GM12878 (cell line): ENCODE data around the gene POLK. TPM values are rescaled to one million over a fixed set of nuclear protein-coding genes. Genes with fewer than 3 reads are reported as not detected.

Experiments
- ATAC-seq: fragments of 200-7000 bp; cut with Tn5 transposase; 3 replicates; pipeline ENCODE4 v1.9.1; 2020; ENCODE audit warnings: mild to moderate bottlenecking, moderate library complexity
- BruUV-seq: library from RNA; stranded (reverse); fragments of 400-500 nt; replicated peaks from 2 replicates; lab custom pipeline; 2021; lab: Mats Ljungman, UMichigan
- CTCF ChIA-PET: fragments of 300-600 bp; sonication (Branson Sonifier 250); formaldehyde crosslinking; extraction: SDS; loops from one replicate; lab custom pipeline; 2021; ENCODE audit warnings: inconsistent platforms; lab: Yijun Ruan, JAX
- POLR2A ChIA-PET: fragments of 350-600 bp; formaldehyde crosslinking; extraction: SDS; loops from one replicate; lab custom pipeline; 2021; ENCODE audit warnings: inconsistent platforms; lab: Charles Lee
- RAD21 ChIA-PET: fragments of 300-600 bp; sonication (Branson Sonifier 250); formaldehyde crosslinking; loops from one replicate; lab custom pipeline; 2023; ENCODE audit warnings: antibody characterized with exemption; ENCODE audit not compliant: unreplicated experiment; lab: Charles Lee
- SMC1A ChIA-PET: fragments of 300-600 bp; sonication (Branson Sonifier 250); formaldehyde crosslinking; loops from one replicate; lab custom pipeline; 2023; ENCODE audit not compliant: unreplicated experiment, uncharacterized antibody; lab: Charles Lee
- DNase-seq: peaks from one replicate; pipeline ENCODE4 v3.0.0-alpha.2; 2011; ENCODE audit warnings: low read depth, low spot score
- FAIRE-seq: peaks from 3 replicates; lab custom pipeline; 2011; peaks lifted over from hg19 to GRCh38; lab: Jason Lieb, UNC
- H2AFZ ChIP-seq: 2 replicates; pipeline ENCODE4 v1.6.0; 2011; ENCODE audit warnings: low read depth, low read length, control low read depth; ENCODE audit not compliant: control insufficient read depth
- H3K27ac ChIP-seq: 2 replicates; pipeline ENCODE4 v1.5.1; 2011; ENCODE audit warnings: control low read depth; ENCODE audit not compliant: control insufficient read depth, insufficient read depth
- H3K27me3 ChIP-seq, 2 experiments: replicated peaks in 1 of 2; 2 replicates each; pipeline versions ENCODE4 v1.6.0 to v1.6.1; 2011; ENCODE audit warnings: low read length in 1 of 2; ENCODE audit not compliant: control insufficient read depth in 2 of 2, insufficient read depth in 2 of 2
- H3K36me3 ChIP-seq, 2 experiments: 2 replicates each; pipeline ENCODE4 v1.5.1; 2011; ENCODE audit warnings: low read length in 1 of 2; ENCODE audit not compliant: control insufficient read depth in 2 of 2, insufficient read depth in 2 of 2
- H3K4me1 ChIP-seq: 2 replicates; pipeline ENCODE4 v1.6.1; 2011; ENCODE audit warnings: mild to moderate bottlenecking, low read length, moderate library complexity, mixed read lengths; ENCODE audit not compliant: control insufficient read depth, insufficient read depth
- H3K4me2 ChIP-seq: 2 replicates; pipeline ENCODE4 v1.6.0; 2011; ENCODE audit warnings: control low read depth; ENCODE audit not compliant: control insufficient read depth, insufficient read depth
- H3K4me3 ChIP-seq: fragments of 200-600 bp; sonication (generic); 2 replicates; pipeline ENCODE4 v1.5.1; 2016
- H3K79me2 ChIP-seq: 2 replicates; pipeline ENCODE4 v1.6.0; 2011; ENCODE audit warnings: low read length; ENCODE audit not compliant: control insufficient read depth, insufficient read depth
- H3K9ac ChIP-seq: 2 replicates; pipeline ENCODE4 v1.8.0; 2011; ENCODE audit warnings: low read length, control low read depth, mixed read lengths; ENCODE audit not compliant: control insufficient read depth, insufficient read depth
- H3K9me3 ChIP-seq: replicated peaks from 3 replicates; pipeline ENCODE4 v1.5.1; 2011; ENCODE audit warnings: mild to moderate bottlenecking, low read length; ENCODE audit not compliant: control insufficient read depth, insufficient read depth
- H4K20me1 ChIP-seq: 2 replicates; pipeline ENCODE4 v1.6.0; 2011; ENCODE audit not compliant: control insufficient read depth, insufficient read depth
- BHLHE40 ChIP-seq, 2 experiments: fragments of 450-650 bp in 1 of 2; IDR thresholded peaks; 2 replicates each; pipeline ENCODE4 v1.6.1; 2011 to 2017; ENCODE audit warnings: low read depth in 2 of 2, borderline replicate concordance in 1 of 2, improper control_type of control experiment in 1 of 2, low read length in 1 of 2, mild to moderate bottlenecking in 1 of 2
- CEBPB ChIP-seq, 2 experiments: fragments of 150-350 bp in 1 of 2; IDR thresholded peaks; 2 replicates each; pipeline ENCODE4 v1.6.1; 2012 to 2014; ENCODE audit warnings: low read depth in 2 of 2, low read length in 2 of 2, borderline replicate concordance in 1 of 2, inconsistent platforms in 1 of 2
- KAT2A ChIP-seq: conservative IDR thresholded peaks from 2 replicates; pipeline ENCODE4 v1.6.1; 2011; ENCODE audit warnings: low read depth, low read length; ENCODE audit not compliant: control insufficient read depth
- KDM1A ChIP-seq: fragments of 200-600 bp; sonication (generic); IDR thresholded peaks from 2 replicates; pipeline ENCODE4 v1.6.1; 2016; ENCODE audit warnings: borderline replicate concordance
- POU2F2 ChIP-seq: IDR thresholded peaks from 3 replicates; pipeline ENCODE4 v1.6.1; 2011; ENCODE audit warnings: low read depth, mild to moderate bottlenecking, low read length, borderline replicate concordance
- SMAD1 ChIP-seq: fragments of 450-650 bp; IDR thresholded peaks from 2 replicates; pipeline ENCODE4 v1.6.1; 2018; ENCODE audit warnings: mild to moderate bottlenecking, low read depth; ENCODE audit not compliant: partially characterized antibody
- SMC3 ChIP-seq: IDR thresholded peaks from 2 replicates; pipeline ENCODE4 v1.6.1; 2011; ENCODE audit warnings: low read length, improper control_type of control experiment, borderline replicate concordance
- STAT3 ChIP-seq: IDR thresholded peaks from 2 replicates; pipeline ENCODE4 v1.6.1; 2011; ENCODE audit warnings: low read depth, low read length, improper control_type of control experiment
- WRNIP1 ChIP-seq: IDR thresholded peaks from 2 replicates; pipeline ENCODE4 v1.6.1; 2011; ENCODE audit warnings: low read depth, low read length, improper control_type of control experiment, borderline replicate concordance
- WGBS: methylation state at CpG from one replicate; pipeline ENCODE4 v1.1.6; 2016; ENCODE audit warnings: low lambda C conversion rate; ENCODE audit not compliant: insufficient replicate concordance, insufficient coverage; ENCODE audit errors: missing lambda C conversion rate; 5-methylcytosine and 5-hydroxymethylcytosine counted together
- in situ Hi-C: fragments of 300-500 bp; cut with MboI; formaldehyde crosslinking; loops from 9 replicates; pipeline ENCODE4 v1.14.3; 2018; ENCODE audit warnings: mixed read lengths
- intact Hi-C: fragments of 100-400 bp; cut with micrococcal nuclease; formaldehyde crosslinking; loops from one replicate; pipeline ENCODE4 v1.14.2; 2022; ENCODE audit not compliant: unreplicated experiment
- polyA plus RNA-seq, 11 experiments: library from polyadenylated mRNA; depleted of rRNA in 4 of 11; unstranded in 6 of 11; stranded (reverse) in 5 of 11; fragments of >200 nt; fragmentation: Nextera tagmentation in 4 of 11; fragmentation: Illumina TruSeq in 1 of 11; extraction: Ambion mirVana in 4 of 11; extraction: Trizol in 1 of 11; gene quantifications; 1 replicate in 1 of 11; 2 replicates in 10 of 11; pipeline versions ENCODE4 v1.2.1 to v1.2.3, GENCODE V29; 2011 to 2016; ENCODE audit warnings: inconsistent platforms in 2 of 11, missing spikeins in 2 of 11, low read depth in 1 of 11
- total RNA-seq, 4 experiments: library from RNA; depleted of rRNA in 3 of 4; stranded (reverse); fragments of >200 nt in 3 of 4; fragmentation: Illumina TruSeq in 1 of 4; extraction: Trizol in 1 of 4; gene quantifications; 2 replicates each; pipeline versions ENCODE4 v1.2.1 to v1.2.3, GENCODE V29; 2013 to 2021
- TF ChIP-seq, protein P1 (sequence below): fragments of 450-650 bp; formaldehyde crosslinking; IDR thresholded peaks from 2 replicates; pipeline ENCODE4 v1.4.0; 2022; ENCODE audit warnings: mild to moderate bottlenecking, moderate library complexity

POLK gene
- total and polyA plus RNA-seq, 10 of the 15 experiments (the other 5 are each of a cell fraction or from before 2014, with no cell fraction given): 10.4 to 47.6 (median 29.0) TPM

DNA sequence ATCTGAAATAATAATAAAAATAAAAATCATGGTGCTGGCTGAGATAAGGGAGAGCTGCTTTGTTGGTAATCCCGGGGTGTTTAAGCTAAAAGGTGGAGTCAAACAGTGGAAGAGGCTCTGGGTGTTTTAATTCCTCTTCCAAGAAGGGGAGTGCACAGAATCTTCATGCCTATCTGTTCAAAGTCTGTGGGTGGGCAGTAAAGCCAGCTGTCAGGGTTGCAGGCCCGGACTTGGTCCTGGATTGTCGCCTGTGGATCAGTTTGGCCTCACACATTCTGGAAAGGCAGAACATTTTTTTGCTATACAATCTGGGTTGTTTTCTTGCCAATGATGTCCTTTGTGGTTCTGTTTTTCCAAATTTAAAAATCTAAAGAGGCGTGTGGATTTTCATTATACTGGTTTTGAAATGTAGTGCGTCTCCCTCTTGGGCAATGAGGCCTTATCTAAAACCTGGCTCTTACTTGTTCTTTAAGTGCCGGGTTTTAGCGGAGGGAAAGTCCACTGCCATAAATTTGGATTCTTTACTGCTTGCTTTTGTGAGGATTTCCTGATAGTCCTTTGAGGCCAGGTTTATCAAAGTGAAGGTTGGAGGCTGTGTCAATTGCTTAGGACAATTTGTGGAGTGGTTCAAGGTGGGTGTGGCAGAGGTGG lies 105.4 kb downstream of the POLK start:
- no peaks in the 10 kb centered on the region for H3K9me3 ChIP-seq
- BruUV-seq: no TSS peak
- no peak overlapping the region for H3K9ac ChIP-seq
- no peaks in the 10 kb centered on the region for H3K27me3 ChIP-seq
- intact Hi-C loops (no loop called here), in situ Hi-C loops (no loop called here)
- RAD21 ChIA-PET: no interaction called here
- no peak overlapping the region for H3K27ac ChIP-seq
- no peaks in the 10 kb centered on the region for H3K79me2 ChIP-seq
- SMC1A ChIA-PET: interaction anchor here (1.3 kb wide), 1 partner anchor 44 kb away, joined by 3 read pairs; no protein-coding TSS in a partner anchor
- DNase-seq (no peak), ATAC-seq (no peak), FAIRE-seq (no peak)
- CTCF ChIA-PET: interaction anchor here (1.3 kb wide), 1 partner anchor 10 kb away, joined by 3 read pairs; no protein-coding TSS in a partner anchor
- 94% methylated on average over 7 of the region's 7 CpGs for WGBS
- TF ChIP-seq STAT3: no peak
- no peak for TF ChIP-seq CEBPB (IDR thresholded peaks at IDR 0.05; ENCODE audit: borderline replicate concordance in 1 of 2, low read depth in 2 of 2, low read length in 2 of 2)
- no peak for TF ChIP-seq BHLHE40 (IDR thresholded peaks at IDR 0.05; ENCODE audit: borderline replicate concordance in 1 of 2, low read depth in 2 of 2, low read length in 1 of 2)
- no peak for TF ChIP-seq KAT2A
- TF ChIP-seq, protein P1, sequence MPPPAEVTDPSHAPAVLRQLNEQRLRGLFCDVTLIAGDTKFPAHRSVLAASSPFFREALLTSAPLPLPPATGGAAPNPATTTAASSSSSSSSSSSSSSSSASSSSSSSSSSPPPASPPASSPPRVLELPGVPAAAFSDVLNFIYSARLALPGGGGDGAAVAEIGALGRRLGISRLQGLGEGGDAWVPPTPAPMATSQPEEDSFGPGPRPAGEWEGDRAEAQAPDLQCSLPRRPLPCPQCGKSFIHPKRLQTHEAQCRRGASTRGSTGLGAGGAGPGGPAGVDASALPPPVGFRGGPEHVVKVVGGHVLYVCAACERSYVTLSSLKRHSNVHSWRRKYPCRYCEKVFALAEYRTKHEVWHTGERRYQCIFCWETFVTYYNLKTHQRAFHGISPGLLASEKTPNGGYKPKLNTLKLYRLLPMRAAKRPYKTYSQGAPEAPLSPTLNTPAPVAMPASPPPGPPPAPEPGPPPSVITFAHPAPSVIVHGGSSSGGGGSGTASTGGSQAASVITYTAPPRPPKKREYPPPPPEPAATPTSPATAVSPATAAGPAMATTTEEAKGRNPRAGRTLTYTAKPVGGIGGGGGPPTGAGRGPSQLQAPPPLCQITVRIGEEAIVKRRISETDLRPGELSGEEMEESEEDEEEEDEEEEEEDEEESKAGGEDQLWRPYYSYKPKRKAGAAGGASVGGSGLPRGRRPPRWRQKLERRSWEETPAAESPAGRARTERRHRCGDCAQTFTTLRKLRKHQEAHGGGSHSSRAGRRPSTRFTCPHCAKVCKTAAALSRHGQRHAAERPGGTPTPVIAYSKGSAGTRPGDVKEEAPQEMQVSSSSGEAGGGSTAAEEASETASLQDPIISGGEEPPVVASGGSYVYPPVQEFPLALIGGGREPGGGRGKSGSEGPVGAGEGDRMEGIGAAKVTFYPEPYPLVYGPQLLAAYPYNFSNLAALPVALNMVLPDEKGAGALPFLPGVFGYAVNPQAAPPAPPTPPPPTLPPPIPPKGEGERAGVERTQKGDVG (CRISPR knock-in tag): no peak
- no peak for TF ChIP-seq SMC3
- no peak for TF ChIP-seq WRNIP1
- TF ChIP-seq KDM1A: no peak
- no peak for TF ChIP-seq SMAD1
- TF ChIP-seq POU2F2: no peak
- H3K4me1 ChIP-seq: no peaks in the 10 kb centered on the region
- H3K36me3 ChIP-seq: no peaks in the 10 kb centered on the region
- no peak overlapping the region for H3K4me2 ChIP-seq
- no peaks in the 10 kb centered on the region for H4K20me1 ChIP-seq
- H3K4me3 ChIP-seq: no peak overlapping the region
- H2AFZ ChIP-seq: no peak overlapping the region
- POLR2A ChIA-PET: no interaction called here
